ENCODE measurements around the gene LARP4B.
A peak's percentile ranks its signal among the peaks of the same experiment; 100 is the strongest.

LARP4B gene

GRCh38 chr10:931326-932318 lies at the start of gene LARP4B:
Gene LARP4B, minus strand, starts transcription at chr10:931705. Its CDS starts 45,984 bp downstream, at chr10:885721.
- DNase-seq (ENCODE audit: low spot score), result peak; percentile 100

DNA sequence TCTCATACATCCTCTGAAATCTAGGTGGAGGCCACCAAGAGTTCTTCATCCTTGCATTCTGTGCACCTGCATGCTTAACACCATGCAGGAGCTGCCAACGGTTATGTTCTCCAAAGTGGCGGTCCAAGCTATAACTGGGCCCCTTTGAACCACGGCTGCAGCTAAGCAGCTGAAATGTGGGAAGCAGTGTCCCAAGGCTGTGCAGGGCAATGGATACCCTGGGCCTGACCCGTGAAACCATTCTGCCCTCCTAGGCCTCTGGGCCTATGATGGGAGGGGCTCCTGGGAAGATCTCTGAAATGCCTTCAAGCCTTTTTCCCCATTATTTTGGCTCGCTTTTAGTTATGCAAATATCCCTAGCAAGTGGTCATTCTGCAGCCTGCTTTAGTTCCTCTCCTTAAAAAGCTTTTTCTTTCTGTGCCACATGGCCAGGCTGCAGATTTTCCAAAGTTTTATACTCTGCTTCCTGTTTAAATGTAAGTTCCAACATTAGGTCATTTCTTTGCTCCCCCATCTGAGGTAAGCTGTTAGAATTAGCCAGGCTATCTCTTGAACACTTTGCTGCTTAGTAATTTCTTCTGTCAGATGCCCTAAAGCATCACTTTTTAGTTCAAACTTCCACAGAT lies 49.1 kb upstream of the LARP4B start:
- no peak for DNase-seq (ENCODE audit: low spot score)

DNA sequence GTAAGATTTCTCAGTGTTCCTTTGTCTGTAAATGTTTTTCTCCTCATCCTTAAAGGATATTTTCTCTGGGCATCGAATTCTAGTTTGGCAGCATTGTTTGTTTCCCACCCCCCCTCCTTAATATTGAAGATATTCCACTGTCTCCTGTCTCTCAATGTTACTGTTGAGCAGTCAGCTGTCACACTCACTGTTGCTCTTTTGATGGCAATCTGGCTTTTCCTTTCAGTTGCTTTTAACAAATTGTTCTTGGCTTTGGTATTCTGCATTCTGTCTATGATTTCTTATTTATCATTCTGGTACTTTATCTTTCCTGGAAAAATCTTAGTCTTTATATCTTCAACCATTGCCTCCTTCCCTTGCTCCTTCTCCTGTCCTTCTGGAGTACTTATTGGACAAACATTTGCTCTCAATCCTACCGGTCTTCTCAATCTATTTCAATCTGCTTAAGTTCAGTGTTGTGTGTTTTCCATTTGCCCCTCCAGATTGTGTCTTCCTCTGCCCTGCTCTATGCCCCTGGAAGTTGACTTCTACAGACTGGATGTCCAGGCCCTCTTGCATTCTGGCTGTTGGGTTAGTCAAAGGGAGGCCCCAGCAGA lies 47.4 kb upstream of the LARP4B start:
- DNase-seq (ENCODE audit: low spot score), result no peak

DNA sequence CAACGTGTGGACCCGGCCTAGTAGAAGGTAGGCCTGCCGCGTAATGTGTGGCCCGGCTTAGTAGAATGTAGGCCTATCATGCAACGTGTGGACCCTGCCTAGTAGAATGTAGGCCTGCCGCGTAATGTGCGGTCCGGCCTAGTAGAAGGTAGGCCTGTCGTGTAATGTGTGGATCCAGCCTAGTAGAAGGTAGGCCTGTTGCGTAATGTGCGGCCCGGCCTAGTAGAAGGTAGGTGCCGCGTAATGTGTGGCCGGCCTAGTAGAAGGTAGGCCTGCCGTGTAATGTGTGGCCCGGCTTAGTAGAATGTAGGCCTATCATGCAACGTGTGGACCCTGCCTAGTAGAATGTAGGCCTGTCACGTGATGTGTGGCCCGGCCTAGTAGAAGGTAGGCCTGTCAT lies 44.8 kb upstream of the LARP4B start:
- no peak for DNase-seq (ENCODE audit: low spot score)

DNA sequence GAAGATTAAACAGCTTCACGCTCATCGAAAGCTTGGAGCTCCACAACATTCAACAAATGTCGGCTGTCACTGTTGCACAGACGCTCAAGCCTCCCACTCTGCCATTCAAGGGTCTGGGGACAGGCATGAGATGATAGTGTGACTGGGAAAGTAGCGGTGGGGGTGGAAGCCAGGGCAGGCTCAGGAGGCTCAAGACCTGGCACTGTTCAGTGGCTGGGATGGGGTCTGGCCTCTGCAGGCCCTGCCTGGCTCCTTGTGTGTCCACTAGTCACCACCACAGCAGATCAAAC lies 43.2 kb upstream of the LARP4B start:
- no peak for DNase-seq (ENCODE audit: low spot score)

DNA sequence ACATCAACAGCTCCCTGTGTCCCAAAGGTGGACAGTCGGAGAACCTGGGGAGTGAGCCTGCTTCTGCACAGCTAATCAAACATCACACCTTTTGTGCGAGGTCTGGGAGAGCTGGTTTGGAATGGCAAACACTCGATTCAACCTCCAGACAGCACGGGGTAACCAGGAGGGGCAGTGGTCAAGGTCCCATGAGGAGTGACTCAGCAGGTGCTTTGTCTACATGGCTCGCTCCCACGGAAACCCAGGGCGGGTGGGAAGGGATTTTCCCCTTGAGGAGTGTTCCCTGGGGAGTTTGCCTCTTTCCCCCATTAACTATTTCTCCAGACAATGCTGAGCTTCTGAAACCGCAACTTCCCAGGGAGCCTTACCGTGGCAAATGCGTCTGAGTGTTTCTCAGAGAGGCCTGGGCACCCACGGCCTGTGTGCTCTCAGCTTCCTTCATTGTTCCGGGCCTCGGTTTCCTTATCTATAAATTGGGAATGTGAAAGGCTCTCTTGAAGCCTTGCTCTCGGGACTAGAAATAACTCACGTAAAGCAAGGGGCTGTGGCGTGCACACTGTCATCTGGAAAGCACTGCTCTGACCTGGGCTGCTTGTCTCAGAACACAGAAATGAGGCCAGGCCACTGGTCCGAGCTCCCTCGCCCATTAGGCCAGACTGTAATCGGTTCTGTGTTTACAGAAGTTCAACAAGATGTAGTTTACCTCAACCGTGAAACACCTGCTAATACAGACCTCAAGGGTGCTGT lies 42.7 kb upstream of the LARP4B start:
- no peak for DNase-seq (ENCODE audit: low spot score)

GRCh38 chr10:972763-973162 lies 41.3 kb upstream of the LARP4B start:
- no peak for DNase-seq (ENCODE audit: low spot score)

- DNase-seq (ENCODE audit: low spot score), result no peak
These were observed 40.1 kb upstream of the LARP4B start for GRCh38 chr10:971613-972012.

- DNase-seq (ENCODE audit: low spot score), result peak; percentile 71
These were observed 39.6 kb upstream of the LARP4B start for GRCh38 chr10:971150-971542.

- peak; percentile 45 for DNase-seq (ENCODE audit: low spot score)
These were observed 39.0 kb upstream of the LARP4B start for GRCh38 chr10:970311-971149.

GRCh38 chr10:969473-970150 lies 38.1 kb upstream of the LARP4B start:
- no peak for DNase-seq (ENCODE audit: low spot score)

DNA sequence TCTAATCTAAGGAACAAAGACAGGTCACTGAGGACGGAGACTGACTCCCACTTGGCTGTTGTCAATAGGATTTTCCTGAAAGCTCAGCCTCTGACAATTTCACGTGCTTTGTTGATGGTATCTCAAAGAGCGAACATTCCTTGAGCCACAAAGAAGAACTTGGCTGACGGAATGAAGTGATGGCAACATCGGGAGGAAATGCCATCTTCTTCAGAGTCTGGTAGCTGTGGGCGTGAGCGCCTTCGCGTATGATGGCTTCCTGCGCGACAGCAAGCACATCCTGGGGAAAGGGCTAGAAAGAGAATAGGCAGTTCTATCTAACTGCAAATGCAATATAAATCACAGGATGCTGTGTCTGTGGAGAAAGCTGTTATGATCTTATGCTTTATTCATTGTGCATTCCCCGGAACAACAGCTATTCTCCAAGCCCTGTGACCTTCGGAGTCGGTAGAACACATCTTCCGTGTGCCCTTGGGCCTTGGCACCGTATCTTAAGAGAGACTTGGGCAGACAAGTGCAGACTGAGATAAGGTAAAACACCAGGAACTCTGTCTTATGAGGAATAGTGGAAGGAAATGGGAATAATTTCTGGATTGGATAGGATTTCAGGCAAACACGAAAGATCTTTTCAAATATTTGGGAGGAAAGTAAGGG lies 37.2 kb upstream of the LARP4B start:
- DNase-seq (ENCODE audit: low spot score), result no peak

GRCh38 chr10:966466-967235 lies 35.1 kb upstream of the LARP4B start:
- DNase-seq (ENCODE audit: low spot score), result no peak

DNA sequence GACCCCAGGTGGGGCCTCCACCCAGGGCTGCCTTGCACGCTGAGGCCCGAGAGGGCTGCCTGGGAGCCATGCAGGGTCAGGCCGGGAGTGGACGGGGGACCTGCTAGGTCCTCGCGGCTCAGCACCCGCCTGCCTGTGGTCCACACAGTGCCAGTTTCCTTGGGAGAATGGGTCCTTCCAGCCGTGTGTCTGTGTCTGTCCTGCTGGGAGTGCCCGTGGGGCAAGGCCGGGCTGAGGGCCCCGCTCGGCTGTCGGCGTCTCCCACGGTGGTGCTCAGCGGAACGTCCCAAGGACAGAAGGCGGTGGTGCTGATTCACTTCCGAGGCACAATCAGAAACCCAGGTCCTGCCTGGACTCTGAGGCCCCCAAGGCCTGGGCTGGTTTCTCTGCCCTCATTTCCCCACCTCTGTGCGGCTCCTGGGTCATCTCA lies 33.5 kb upstream of the LARP4B start:
- no peak for DNase-seq (ENCODE audit: low spot score)

GRCh38 chr10:964321-964987 lies 32.9 kb upstream of the LARP4B start:
- no peak for DNase-seq (ENCODE audit: low spot score)

DNA sequence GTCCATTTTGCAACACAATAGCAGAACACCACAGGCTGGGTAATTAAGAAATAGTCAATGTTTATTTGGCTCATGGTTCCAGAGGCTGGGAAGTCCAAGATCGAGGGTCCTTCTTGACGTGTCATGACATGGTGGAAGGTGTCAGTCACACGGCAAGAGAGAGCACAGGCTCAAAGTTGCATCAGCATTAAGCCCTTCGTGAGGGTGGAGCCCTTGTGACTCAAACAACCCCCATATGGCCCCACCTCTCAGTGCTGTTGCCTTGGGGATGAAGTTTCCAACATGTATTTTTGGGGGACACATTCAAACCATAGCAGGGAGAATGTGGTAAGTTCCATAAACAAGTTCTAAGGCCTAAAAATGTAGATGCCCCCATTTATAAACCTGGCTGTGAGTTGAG lies 32.1 kb upstream of the LARP4B start:
- no peak for DNase-seq (ENCODE audit: low spot score)

DNA sequence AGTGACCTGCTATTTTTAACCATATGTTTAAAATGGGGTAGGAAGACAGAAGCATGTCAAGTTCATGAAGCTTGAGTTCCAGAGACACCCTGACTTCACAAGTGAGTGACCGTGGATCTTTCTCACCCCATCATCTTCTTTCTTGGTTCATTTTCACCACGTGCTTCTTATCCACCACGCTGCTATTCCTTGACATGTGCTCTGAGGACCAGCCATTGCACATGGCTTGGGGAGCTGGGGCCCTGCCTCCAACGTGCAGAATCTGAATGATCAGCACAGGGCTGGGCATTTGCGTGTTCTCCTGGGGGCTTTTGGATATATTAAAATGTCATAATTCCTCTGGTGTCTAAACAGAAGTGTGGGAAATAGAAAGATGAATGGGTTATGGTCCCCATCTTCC lies 31.7 kb upstream of the LARP4B start:
- no peak for DNase-seq (ENCODE audit: low spot score)

DNA sequence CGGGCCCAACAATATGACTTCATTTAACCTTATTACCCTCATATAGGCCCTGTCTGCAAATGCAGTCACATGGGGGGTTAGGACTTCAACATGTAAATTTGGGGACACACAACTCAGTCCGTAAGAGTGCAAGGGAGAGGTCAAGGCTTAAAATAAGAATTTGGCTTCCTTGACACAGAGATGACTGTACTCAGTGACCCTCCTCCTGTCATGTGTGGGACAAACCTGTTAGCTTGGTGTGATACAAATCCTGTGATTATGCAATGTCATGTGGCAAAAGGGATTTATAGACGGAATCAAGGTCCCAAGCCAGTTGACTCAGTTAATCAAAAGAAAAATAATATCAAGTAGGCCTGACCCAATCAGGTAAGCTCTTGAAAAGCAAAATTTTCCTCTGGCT lies 30.8 kb upstream of the LARP4B start:
- no peak for DNase-seq (ENCODE audit: low spot score)

GRCh38 chr10:958856-959255 lies 27.4 kb upstream of the LARP4B start:
- no peak for DNase-seq (ENCODE audit: low spot score)
